K562 (cell line): ENCODE data around the gene LACTBL1. TPM values are rescaled to one million over a fixed set of nuclear protein-coding genes. Genes with fewer than 3 reads are reported as not detected.

Source experiments
- ATF1 ChIP-seq, 2 experiments: fragments of 450-650 bp in 1 of 2; IDR thresholded peaks; 2 replicates each; pipeline ENCODE4 v1.6.1; 2016; ENCODE audit warnings: missing compliant biosample characterization in 1 of 2, missing genetic modification characterization in 1 of 2
- ATF6 ChIP-seq: sonication (generic); formaldehyde crosslinking; IDR thresholded peaks from 2 replicates; pipeline ENCODE4 v1.4.0; 2020; ENCODE audit warnings: mild to moderate bottlenecking, missing genetic modification reagents
- FOSL1 ChIP-seq: fragments of 200-800 bp; sonication (Bioruptor generic); conservative IDR thresholded peaks from 2 replicates; pipeline ENCODE4 v1.6.1; 2016; ENCODE audit warnings: missing genetic modification characterization, missing compliant biosample characterization
- MEF2D ChIP-seq: conservative IDR thresholded peaks from 2 replicates; pipeline ENCODE4 v1.6.1; 2016; ENCODE audit warnings: low read depth, missing genetic modification characterization, missing compliant biosample characterization
- MIER1 ChIP-seq: fragments of 450-650 bp; IDR thresholded peaks from 2 replicates; pipeline ENCODE4 v1.6.1; 2016; ENCODE audit warnings: antibody characterized with exemption, mild to moderate bottlenecking, low read depth
- NCOA2 ChIP-seq, 2 experiments: fragments of 450-650 bp; IDR thresholded peaks; 2 replicates each; pipeline ENCODE4 v1.6.1; 2018; ENCODE audit warnings: mild to moderate bottlenecking in 2 of 2, moderate library complexity in 1 of 2; ENCODE audit not compliant: partially characterized antibody in 2 of 2
- NKRF ChIP-seq: fragments of 450-650 bp; IDR thresholded peaks from 2 replicates; pipeline ENCODE4 v1.6.1; 2016; ENCODE audit warnings: borderline replicate concordance
- PRPF4 ChIP-seq: fragments of 200-400 bp; formaldehyde crosslinking; IDR thresholded peaks from one replicate; pipeline ENCODE4 v1.6.1; 2017; ENCODE audit warnings: low read length, low read depth, mild to moderate bottlenecking; ENCODE audit not compliant: insufficient read depth, poor library complexity, severe bottlenecking
- RFX5 ChIP-seq: IDR thresholded peaks from 2 replicates; pipeline ENCODE4 v1.6.1; 2011; ENCODE audit warnings: low read depth, mild to moderate bottlenecking, improper control_type of control experiment, low read length
- SETDB1 ChIP-seq: IDR thresholded peaks from one replicate; pipeline ENCODE4 v1.6.1; 2012; ENCODE audit warnings: low read length, control low read depth, inconsistent platforms
- polyA plus RNA-seq, 8 experiments: library from polyadenylated mRNA; depleted of rRNA in 4 of 8; stranded (reverse) in 5 of 8; unstranded in 3 of 8; fragments of >200 nt; fragmentation: Nextera tagmentation in 2 of 8; fragmentation: Illumina TruSeq in 1 of 8; extraction: Ambion mirVana in 2 of 8; extraction: Trizol in 1 of 8; gene quantifications; 2 replicates each; pipeline versions ENCODE4 v1.2.1 to v1.2.3, GENCODE V29; 2011 to 2014; ENCODE audit warnings: inconsistent platforms in 1 of 8, missing spikeins in 1 of 8
- total RNA-seq, 7 experiments: library from RNA; depleted of rRNA in 6 of 7; stranded (reverse); fragments of >200 nt in 6 of 7; fragmentation: Illumina TruSeq in 2 of 7; extraction: Trizol in 2 of 7; gene quantifications; 2 replicates each; pipeline versions ENCODE4 v1.2.1 to v1.2.3, GENCODE V29; 2011 to 2021; ENCODE audit warnings: low replicate concordance in 1 of 7

Gene LACTBL1
- total and polyA plus RNA-seq, 9 of the 15 experiments (the other 6 are each of a cell fraction or from before 2014, with no cell fraction given): not detected

- TF ChIP-seq ATF6 (CRISPR knock-in tag) (no peak), FOSL1 (tag) (no peak), RFX5 (no peak), MIER1 (no peak), NKRF (no peak), PRPF4 (no peak), MEF2D (tag) (no peak), ATF1 (CRISPR knock-in tag; IDR thresholded peaks at IDR 0.05) (no peak), ATF1 (tag; IDR thresholded peaks at IDR 0.05) (no peak), NCOA2 (IDR thresholded peaks at IDR 0.05; ENCODE audit: partially characterized antibody in 2 of 2) (no peak), SETDB1 (no peak)
Measured at GRCh38 chr1:22920026-22920733, 52.5 kb downstream of the LACTBL1 start (continued).
